Hematopoietic multipotent progenitor cell (in vitro differentiated cells): ENCODE results near the gene HPF1. TPM values are rescaled to one million over a fixed set of nuclear protein-coding genes. Genes with fewer than 3 reads are reported as not detected.
A peak's percentile ranks its signal among the peaks of the same experiment; 100 is the strongest.
"Not testable (repeated sequence)": the region's sequence is repeated elsewhere in the genome, so short reads cannot be mapped to it uniquely, and the experiment has no call there.

Source experiments
- DNase-seq, 3 donors: peaks; one replicate each; pipeline ENCODE4 v3.0.0-alpha.2; 2011 to 2015; ENCODE audit warnings: low read depth in 2 of 3, low spot score in 2 of 3
- total RNA-seq: library from RNA; depleted of rRNA; stranded (reverse); fragments of >200 nt; gene quantifications from one replicate; pipeline ENCODE4 v1.2.3, GENCODE V29; 2012

Gene HPF1
- total RNA-seq, 1 donor = 6.5 TPM

DNA sequence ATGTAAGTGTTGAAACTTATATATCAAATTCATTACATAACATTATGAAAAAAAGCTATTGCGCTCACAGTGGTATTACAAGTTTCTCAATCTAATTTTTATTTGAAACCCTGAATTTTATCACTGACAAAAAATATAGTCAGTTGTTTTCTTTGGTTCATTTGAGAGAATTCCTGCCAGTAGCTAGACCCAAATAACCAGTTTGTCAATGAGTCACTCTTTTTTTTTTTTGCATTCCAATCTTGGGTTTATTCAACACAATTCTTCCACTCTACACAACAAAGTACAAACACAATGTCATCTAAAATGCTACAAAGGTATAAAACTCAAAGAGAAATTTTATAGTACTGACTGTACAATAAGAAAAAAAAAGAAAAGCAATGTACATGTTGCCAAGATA is 13.1 kb downstream of the HPF1 start:
- no peak for DNase-seq

DNA sequence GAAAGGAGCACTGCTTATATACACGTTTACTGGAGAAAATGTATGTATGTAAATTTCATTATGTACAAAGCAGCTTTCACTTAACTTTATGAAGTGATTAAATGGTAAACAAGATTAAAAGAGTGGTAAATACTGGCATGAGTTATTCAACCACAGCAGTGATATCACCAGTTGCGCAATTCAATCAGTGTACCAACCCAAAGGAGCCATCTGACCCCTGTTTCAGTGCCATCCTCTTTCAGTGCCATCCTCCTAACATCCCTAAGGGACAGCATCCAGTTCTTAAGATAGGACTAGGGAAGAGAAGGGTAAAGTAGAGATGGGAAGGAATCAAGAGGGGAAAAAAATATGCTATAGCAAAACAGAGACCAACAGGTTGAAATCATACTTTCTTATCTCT is 16.2 kb downstream of the HPF1 start:
- no peak for DNase-seq

DNA sequence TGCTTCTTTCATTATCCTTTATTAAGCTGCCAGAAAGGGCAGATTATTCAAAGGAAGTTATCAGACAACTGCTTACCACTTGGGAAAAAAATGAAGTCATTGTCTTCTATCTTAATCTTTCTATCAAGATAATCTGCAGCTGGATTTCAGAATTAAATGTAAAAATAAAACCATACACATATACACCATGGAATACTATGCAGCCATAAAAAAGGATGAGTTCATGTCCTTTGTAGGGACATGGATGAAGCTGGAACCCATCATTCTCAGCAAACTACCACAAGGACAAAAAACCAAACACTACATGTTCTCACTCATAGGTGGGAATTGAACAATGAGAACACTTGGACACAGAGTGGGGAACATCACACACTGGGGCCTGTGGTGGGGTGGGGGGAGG is 19.1 kb downstream of the HPF1 start:
- DNase-seq = not testable (repeated sequence)

DNA sequence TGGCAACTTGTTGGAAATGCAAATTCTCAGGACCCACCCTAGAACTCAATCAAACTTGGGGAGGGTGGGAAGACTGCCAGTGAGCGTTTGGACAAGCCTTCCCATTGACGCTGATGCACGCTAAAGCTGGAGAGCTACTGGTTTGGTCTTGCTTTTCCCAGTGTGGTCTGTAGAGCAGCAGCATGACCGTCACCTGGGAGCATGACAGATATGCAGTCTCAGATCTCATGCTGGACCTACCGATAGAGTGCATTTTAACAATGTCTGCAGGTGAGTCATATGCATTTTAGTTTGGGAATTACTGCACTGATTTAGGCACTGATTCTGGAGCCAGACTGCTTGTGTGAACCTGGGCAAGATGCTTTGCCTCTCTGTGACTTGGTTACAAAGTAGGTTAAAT is 27.2 kb downstream of the HPF1 start:
- DNase-seq = no peak

DNA sequence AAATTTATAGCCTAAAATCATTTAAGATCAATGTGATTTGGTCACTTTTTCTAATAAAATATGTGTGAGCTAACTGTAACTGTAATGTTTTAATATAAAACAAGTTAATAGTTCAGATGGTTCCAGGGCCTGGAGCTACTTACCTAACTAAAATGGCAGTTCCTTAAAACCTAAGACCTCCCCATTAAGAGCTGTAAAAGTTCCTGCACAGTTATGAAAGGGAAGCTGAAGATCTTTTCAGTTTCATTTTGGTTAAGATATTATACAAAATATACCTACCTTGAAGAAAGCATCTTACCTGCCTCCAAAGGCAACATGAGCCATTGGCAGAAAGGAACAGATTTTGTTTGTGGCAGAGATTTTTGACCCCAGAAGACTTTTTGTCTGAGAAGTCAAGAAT is 30.1 kb downstream of the HPF1 start:
- no peak for DNase-seq

DNA sequence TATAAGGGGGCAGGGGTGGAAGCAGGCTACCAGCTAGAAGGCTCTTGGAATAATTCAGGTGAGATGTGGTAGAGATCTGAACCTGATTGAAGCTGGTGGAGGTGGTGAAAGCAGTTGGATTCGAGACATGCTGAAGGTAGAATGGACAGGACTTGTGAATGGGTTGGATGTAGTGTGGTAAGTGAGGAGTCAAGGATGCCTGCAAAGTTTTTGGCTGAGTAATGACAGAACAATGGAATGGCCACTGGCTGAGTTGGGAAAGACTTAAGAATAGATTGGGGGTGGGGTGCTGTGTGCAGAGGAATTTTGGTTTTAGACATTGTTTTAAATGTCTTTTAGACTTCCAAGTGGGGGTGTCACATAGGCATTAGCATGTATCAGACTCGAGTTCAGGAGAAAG is 33.5 kb downstream of the HPF1 start:
- DNase-seq = no peak

DNA sequence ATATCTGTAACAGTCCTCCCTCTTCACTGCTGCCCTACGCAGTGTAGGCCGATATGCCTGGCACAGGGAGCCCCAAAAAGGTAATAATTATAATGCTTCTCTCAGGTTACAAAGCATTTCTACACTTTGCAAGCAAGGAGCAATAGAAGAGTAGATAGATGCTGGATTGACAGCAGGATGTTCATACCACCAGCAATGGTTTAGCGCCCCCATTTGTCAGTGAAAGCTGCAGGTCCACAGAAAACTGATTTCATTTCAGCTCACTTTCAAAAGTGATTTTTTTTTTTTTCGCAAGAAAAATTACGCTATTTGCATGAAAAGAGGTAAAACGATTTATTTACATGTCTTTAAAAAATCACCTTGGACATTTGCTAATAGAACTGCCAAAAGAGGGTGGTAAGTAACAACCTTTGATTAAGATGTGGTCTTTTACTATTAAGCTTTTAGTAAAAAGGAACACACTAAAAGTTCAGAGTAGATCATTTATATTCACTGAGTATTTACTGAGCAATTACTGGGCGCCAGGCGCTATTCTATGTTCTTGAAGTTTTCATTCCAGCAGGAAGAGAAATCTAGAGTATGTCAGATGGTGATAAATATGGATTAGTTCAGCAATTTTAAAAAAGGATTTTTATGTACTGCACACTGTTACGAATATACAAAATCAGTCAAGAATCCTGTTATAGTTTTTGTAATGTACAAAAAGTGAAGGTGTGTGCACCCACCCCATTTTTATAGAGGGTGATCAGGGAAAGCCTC is 34.4 kb downstream of the HPF1 start:
- DNase-seq = peak in 2 of 3 donors; percentile 12 to 23

DNA sequence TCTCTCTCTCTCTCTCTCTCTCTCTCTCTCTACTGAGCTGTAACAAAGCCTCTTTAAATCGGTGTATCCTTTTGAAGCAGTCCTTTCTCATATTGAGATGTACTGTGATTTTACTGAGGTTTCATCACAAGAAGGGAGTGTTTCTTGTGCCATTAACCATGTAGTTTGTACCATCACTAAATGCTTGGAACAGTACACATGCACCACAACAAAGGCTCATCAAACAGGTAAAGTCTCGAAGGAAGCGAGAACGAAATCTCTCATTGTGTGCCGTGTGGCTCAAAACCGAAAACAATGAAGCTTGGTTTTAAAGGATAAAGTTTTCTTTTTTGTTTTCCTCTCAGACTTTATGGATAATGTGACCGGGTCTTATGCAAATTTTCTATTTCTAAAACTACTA is 37.2 kb downstream of the HPF1 start:
- no peak for DNase-seq

DNA sequence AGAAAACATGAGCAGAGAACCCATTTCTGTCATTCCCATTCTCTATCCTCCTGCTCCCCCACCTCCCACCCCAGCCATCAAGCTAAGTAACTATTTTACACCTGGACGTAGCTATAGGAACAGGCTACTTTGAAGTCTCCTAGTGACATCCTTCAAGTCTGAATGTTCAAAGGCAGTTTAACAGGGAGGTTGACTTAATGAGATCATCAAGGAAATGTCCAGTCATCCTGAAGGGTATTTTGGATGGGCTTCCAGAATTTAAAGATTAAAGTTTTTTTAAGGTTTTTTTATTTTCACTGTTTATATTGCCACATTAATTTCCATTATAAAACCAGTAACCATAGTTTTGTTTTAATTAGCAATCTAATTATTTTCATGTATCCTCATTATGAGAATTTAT is 41.1 kb downstream of the HPF1 start:
- no peak for DNase-seq

DNA sequence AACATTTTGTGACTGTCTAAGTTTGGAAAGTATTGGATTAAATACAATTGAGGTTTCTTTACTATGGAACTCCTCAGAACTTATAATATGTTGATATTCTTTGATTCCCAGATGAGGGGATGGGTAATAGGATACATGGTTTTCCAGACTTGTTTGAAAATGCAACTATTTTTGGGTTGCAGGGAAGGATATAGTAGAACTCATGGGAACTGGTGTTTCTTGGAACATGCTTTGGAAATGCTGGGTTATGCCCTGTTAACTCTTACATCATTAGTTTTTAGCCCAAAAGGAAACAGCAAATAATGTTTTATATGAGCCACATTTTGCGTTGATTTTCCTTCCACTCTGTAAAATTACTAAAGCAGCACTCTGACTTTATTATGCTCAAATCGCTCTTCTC is 41.9 kb downstream of the HPF1 start:
- no peak for DNase-seq

DNA sequence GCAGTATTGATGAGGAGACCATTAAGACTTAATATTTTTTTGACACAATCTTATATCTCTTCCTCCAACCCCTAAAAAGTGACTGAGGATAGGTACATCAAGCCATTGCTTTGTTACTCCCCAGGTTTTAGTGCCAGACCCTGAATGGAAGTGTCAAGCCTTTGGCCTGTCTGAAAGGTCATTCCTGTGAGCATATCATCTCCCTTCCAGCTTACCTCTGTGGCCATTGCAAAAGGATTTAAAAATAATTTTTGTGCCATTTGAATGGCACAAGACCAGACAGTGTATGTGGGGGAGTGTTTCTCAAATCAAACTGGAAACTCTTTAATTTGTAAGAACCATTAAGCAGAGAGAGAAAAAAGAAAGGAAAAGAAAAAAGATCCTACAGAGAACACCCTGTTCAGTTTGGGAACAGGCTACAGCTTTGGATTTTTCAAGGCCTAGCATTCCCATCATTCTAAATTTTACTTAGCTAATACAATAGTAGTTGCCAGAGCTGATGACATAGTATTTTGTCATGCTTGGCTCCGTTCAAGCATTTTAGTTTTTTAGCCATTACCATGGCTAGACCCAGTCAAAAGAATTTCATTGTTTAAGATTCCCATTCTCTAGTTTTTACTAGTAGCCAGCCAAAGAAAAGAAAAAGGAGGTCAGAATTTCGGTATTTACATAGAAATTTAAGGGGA is 49.6 kb downstream of the HPF1 start:
- no peak for DNase-seq

DNA sequence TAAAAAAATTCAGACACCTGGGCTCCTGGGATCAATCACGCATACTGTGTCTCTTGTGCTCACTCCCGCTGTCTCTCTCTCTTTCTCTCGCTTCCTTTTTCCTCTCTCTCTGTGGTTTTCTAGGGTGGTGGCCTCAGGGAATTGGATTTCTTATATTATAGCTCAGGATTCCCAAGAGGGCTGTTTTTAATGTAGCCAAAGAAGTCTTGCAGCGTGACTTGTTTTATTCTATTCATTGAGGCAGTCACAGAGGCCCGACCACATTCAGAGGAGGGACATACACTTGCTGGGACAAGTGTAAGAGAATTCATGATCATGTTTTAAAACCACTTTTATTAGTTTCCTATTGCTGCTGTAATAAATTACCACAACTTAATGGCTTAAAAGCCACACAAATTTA is 59.4 kb downstream of the HPF1 start:
- no peak for DNase-seq

DNA sequence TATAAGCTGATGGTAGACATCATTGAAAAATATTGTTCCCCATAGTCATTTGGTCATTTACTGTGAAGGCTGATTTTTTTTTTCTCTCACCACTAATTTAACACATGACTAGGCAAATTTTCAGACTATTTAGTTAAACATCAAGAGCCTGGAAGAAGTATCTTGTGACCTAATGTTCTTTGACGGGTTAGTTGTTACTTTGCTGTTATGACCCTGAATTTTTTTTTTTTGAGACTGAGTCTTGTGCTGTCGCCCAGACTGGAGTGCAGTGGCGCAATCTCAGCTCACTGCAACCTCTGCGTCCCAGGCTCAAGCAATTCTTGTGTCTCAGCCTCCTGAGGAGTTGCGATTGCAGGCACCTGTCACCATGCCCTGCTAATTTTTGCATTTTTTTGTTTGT is 67.0 kb downstream of the HPF1 start:
- no peak for DNase-seq

DNA sequence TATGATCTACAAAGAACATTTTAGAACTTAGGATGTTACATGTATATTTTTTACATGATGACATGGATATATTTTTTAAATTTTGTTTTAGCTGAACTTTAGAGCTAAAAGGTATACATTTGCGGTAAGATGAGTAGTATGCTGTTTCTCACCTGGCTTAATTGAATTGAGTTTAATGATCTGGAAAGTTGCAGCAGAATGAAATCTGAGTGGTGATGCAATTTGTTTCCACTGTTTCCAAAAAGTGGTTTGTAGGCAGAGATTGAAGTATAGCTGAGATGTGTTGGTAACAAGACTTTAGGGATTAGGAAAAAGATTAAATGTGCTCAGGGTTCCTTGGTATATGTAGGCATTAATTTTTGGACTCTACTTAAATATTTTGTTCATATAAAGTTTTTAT is 68.1 kb downstream of the HPF1 start:
- DNase-seq = no peak

DNA sequence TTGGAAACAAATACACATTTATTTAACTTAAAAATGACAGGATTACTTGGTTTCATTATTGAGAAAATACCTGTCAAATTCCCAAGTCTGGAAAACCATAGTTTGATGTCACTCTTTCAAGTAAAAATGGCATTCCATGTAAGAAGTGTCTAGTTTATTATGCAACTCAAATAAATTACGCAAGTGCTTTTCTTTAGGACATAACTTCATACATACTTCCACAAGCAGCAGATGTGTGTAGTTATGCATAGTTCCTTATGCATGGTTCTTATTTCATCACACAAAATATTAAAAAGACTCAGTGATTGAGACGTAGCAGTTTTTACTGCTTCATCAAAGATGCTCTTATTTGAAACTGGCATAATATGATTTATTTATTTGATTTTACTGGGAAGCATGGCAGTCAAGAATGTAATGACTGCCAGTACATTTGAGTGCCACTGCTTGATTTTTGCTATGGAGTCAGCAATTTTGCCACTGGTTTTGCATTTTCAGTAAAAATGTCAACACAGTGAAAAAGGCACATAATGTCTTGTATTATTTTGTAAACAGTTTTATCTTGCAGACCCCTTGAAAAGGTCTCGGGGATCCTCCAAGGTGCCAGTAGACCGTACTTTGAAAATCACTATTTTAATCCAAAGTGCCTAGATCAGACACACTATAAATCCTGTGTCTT is 75.2 kb downstream of the HPF1 start:
- DNase-seq = no peak

Other genes with a start within 250 kb of the HPF1 start
- gene NEK1, start 145.4 kb downstream of the HPF1 start, total RNA-seq = 7.3 TPM
- gene CLCN3, start 137.4 kb downstream of the HPF1 start, total RNA-seq = 6.2 TPM